SK-N-MC (cell line): Measurements from ENCODE around the gene ZNF428.
"Not testable (repeated sequence)": the region's sequence is repeated elsewhere in the genome, so short reads cannot be mapped to it uniquely, and the experiment has no call there.

Experiments used
- DNase-seq: peaks from one replicate; pipeline ENCODE4 v3.0.0-alpha.2; 2011; ENCODE audit warnings: low read depth, low spot score
- H3K27ac ChIP-seq: fragments of 200-600 bp; sonication (generic); 2 replicates; pipeline ENCODE4 v1.5.1; 2016; ENCODE audit warnings: mixed run types
- H3K36me3 ChIP-seq: fragments of 200-600 bp; sonication (generic); 2 replicates; pipeline ENCODE4 v1.6.1; 2017; ENCODE audit warnings: antibody characterized with exemption, low read length, mixed read lengths; ENCODE audit not compliant: insufficient read depth
- H3K4me3 ChIP-seq: fragments of 200-600 bp; sonication (generic); 2 replicates; pipeline ENCODE4 v1.5.1; 2016
- H3K9ac ChIP-seq: fragments of 200-600 bp; sonication (generic); 2 replicates; pipeline ENCODE4 v1.8.0; 2017; ENCODE audit warnings: mixed run types, mixed read lengths; ENCODE audit not compliant: insufficient read length
- H3K9me3 ChIP-seq: fragments of 200-600 bp; sonication (generic); 2 replicates; pipeline ENCODE4 v1.6.1; 2017; ENCODE audit warnings: low read depth, mild to moderate bottlenecking, antibody characterized with exemption, low read length, moderate library complexity, mixed read lengths
- EZH2 ChIP-seq: fragments of 200-600 bp; sonication (generic); IDR thresholded peaks from one replicate; pipeline ENCODE4 v1.6.1; 2017; ENCODE audit warnings: antibody characterized with exemption
- FOXP2 ChIP-seq: optimal IDR thresholded peaks from 2 replicates; pipeline ENCODE3; 2011; ENCODE audit warnings: mild to moderate bottlenecking, moderate library complexity; ENCODE audit not compliant: insufficient read depth; ENCODE audit errors: extremely low read length, control extremely low read depth
- POLR2AphosphoS5 ChIP-seq: IDR thresholded peaks from 2 replicates; pipeline ENCODE4 v1.6.1; 2012; ENCODE audit warnings: mild to moderate bottlenecking, low read depth, low read length, borderline replicate concordance

The ZNF428 gene

DNA sequence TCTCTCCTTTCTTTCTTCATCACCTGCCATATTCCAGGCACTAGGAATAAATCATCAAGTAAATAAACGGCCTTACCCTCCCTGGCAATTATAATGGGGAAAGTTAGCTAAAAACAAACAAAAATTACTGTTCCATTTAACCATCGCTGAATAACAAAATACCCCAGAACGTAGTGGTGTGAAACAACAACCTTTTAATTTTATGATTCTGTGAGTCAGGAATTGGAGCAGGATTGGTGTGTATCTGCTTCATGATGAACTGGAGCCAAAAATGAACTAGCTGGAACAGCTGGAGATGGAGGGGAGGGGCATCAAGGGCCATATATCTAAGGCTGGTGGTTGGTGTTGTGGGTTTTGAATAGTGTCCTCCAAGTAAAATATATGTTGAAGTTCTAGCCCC, 23.9 kb upstream of the ZNF428 start:
- Histone ChIP-seq H3K27ac (no peak overlapping the region), H3K4me3 (no peak overlapping the region), H3K9ac (no peak overlapping the region), H3K36me3 (peaks cover 24% of the 10 kb centered on the region; the same call in 1 of the 2 replicates), H3K9me3 (no peaks in the 10 kb centered on the region)
- TF ChIP-seq POLR2AphosphoS5, result no peak
- TF ChIP-seq EZH2, result no peak
- TF ChIP-seq FOXP2, result no peak
- DNase-seq, result no peak

DNA sequence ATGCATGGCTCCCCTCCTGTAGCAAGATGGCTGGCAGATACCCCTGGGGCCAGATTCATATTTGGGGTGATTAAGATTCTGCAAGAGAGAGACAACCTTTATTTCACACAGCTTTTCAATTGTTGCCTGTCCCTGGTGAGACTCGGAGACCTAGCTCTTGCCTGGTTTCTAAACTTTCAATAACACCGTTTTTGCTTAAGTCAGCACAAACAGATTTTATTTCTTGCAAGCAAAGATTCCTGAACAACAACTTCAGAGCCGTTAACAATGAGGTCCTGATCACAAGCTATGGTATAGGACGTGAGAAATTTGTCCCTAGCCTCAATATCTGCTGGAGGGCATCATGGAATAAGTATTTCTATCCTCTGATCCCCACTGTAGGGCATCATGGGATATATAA, 23.1 kb upstream of the ZNF428 start:
- Histone ChIP-seq H3K36me3 (peaks cover 16% of the 10 kb centered on the region; the same call in 1 of the 2 replicates), H3K9me3 (no peaks in the 10 kb centered on the region), H3K4me3 (peak overlapping the region; percentile 37; the same call in 1 of the 2 replicates), H3K9ac (no peak overlapping the region), H3K27ac (no peak overlapping the region)
- no peak for DNase-seq
- no peak for TF ChIP-seq POLR2AphosphoS5
- TF ChIP-seq FOXP2, result no peak
- TF ChIP-seq EZH2, result no peak

DNA sequence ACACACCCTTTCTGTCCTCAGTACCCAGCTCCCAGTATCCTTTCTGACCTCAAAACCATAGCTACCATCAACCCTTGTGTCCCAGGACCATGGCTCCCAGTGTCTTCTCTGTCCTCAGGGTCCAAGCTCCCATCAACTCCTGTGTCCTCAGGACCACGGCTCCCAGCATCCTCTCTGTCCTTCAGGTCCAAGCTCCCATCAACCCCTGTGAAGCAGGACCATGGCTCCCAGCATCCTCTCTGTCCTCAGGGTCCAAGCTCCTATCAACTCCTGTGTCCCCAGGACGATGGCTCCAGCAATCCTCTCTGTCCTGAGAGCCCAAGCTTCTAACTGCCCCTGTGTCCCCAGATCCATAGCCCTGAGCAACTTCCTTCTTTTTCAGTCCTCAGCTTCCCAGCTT, 21.9 kb upstream of the ZNF428 start:
- H3K9ac ChIP-seq, result no peak overlapping the region
- peaks cover 4% of the 10 kb centered on the region; the same call in 1 of the 2 replicates for H3K36me3 ChIP-seq
- no peak for DNase-seq
- H3K4me3 ChIP-seq, result no peak overlapping the region
- H3K27ac ChIP-seq, result no peak overlapping the region
- TF ChIP-seq FOXP2, result no peak
- TF ChIP-seq EZH2, result no peak
- TF ChIP-seq POLR2AphosphoS5, result no peak
- H3K9me3 ChIP-seq, result no peaks in the 10 kb centered on the region

DNA sequence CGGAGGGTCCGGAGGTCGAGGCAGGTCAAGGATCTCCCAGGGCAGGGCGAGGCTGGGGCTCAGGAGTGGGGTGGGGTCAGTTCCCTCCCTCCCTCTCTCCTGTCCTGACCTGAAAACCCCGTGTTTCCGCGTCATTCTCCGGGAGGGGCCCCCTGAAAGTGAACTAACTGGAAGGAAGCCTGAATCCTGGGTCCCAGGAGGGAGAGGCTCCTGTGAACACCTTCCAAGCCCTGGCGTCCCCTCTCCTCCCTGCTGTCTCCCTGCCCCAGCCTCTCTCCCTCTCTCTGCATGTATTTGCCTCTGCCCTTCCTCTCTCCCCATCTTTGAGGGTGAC, 21.0 kb upstream of the ZNF428 start:
- Histone ChIP-seq H3K9ac (no peak overlapping the region), H3K27ac (no peak overlapping the region), H3K9me3 (no peaks in the 10 kb centered on the region), H3K36me3 (no peaks in the 10 kb centered on the region), H3K4me3 (peak overlapping the region; percentile 81)
- TF ChIP-seq FOXP2 (no peak), EZH2 (no peak), POLR2AphosphoS5 (no peak)
- no peak for DNase-seq

- peak within 1 kb of the TSS; percentile 70 for H3K9ac ChIP-seq
- peak; percentile 65; the same call in 1 of the 2 replicates for TF ChIP-seq POLR2AphosphoS5
- TF ChIP-seq FOXP2, result no peak
- no peaks in the 10 kb centered on the region for H3K9me3 ChIP-seq
- no peak for DNase-seq
- H3K36me3 ChIP-seq, result no peaks in the 10 kb centered on the region
- H3K27ac ChIP-seq, result no peak within 1 kb of the TSS
- H3K4me3 ChIP-seq, result peak within 1 kb of the TSS; percentile 81
Measured at GRCh38 chr19:43639519-43640423, 20.3 kb upstream of the ZNF428 start, which contains the start of gene CADM4. Gene CADM4 (minus strand): TSS chr19:43639850. CDS start chr19:43639790, 60 bp downstream.

GRCh38 chr19:43638995-43639518, 19.6 kb upstream of the ZNF428 start:
- DNase-seq, result no peak
- H3K9ac ChIP-seq, result peak overlapping the region; percentile 70
- no peaks in the 10 kb centered on the region for H3K9me3 ChIP-seq
- H3K36me3 ChIP-seq, result no peaks in the 10 kb centered on the region
- TF ChIP-seq FOXP2 (no peak), EZH2 (no peak), POLR2AphosphoS5 (no peak)
- H3K27ac ChIP-seq, result no peak overlapping the region
- peak overlapping the region; percentile 81 for H3K4me3 ChIP-seq

- TF ChIP-seq FOXP2 (no peak), POLR2AphosphoS5 (no peak), EZH2 (no peak)
- no peaks in the 10 kb centered on the region for H3K9me3 ChIP-seq
- peak overlapping the region; percentile 81 for H3K4me3 ChIP-seq
- peak overlapping the region; percentile 70 for H3K9ac ChIP-seq
- H3K27ac ChIP-seq, result no peak overlapping the region
- H3K36me3 ChIP-seq, result no peaks in the 10 kb centered on the region
- no peak for DNase-seq
Measured at GRCh38 chr19:43638214-43638994, 19.0 kb upstream of the ZNF428 start.

DNA sequence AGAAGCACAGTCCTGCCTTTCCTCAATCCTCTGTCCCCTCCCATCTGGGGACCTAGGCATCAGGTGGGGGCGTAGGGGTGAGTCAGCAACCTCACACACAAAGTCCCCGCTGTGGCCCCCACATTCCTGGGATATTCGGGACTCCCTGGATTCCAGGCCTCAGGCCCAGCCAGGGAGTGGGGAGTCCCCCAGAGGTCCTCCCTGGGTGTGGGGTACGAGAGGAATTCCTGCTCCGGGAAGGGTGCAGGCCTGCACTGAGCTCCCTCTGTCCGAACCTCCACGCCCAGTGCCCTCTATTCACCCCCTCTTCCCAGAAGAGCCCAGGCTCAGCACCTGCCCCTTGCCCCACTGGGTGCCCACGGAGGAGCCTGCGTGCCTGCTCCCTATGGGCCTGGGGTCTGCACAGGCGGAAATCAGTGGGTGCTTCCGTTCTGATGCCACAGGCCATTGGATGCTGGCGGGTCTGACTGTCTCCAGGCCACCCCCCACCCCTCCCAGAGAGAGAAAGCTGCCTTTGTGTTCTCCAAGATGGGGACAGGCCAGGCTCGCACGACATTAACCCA, 16.8 kb upstream of the ZNF428 start:
- no peak for TF ChIP-seq POLR2AphosphoS5
- TF ChIP-seq EZH2, result no peak
- no peak for TF ChIP-seq FOXP2
- no peak overlapping the region for H3K27ac ChIP-seq
- no peaks in the 10 kb centered on the region for H3K36me3 ChIP-seq
- no peak overlapping the region for H3K4me3 ChIP-seq
- H3K9me3 ChIP-seq, result no peaks in the 10 kb centered on the region
- DNase-seq, result no peak
- no peak overlapping the region for H3K9ac ChIP-seq

DNA sequence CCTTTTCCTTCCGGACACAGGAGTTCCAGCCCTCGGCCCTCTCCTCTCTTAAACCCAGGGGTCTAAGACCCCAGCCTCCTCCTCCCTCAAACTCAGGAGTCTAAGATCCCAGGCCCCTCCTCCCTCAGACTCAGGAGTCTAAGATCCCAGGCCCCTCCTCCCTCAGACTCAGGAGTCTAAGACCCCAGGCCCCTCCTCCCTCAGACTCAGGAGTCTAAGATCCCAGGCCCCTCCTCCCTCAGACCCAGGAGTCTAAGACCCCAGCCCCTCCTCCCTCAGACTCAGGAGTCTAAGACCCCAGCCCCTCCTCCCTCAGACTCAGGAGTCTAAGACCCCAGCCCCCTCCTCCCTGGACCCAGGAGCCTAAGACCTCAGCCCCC, 16.1 kb upstream of the ZNF428 start:
- H3K4me3 ChIP-seq, result peak overlapping the region; percentile 61
- not testable (repeated sequence) for H3K27ac ChIP-seq

More for the DNA sequence above, 16.1 kb upstream of the ZNF428 start:
- H3K9ac ChIP-seq, result peak overlapping the region; percentile 22
- H3K36me3 ChIP-seq, DNase-seq, H3K9me3 ChIP-seq: not testable (repeated sequence)
